Temporal lobe (tissue), 2 donors: ENCODE measurements around the gene ZNF682. TPM values are rescaled to one million over a fixed set of nuclear protein-coding genes. Genes with fewer than 3 reads are reported as not detected.

Experiments
- small RNA-seq: library from RNA; depleted of rRNA; stranded (forward); fragments of <200 nt; gene quantifications from one replicate; pipeline ENCODE3, GENCODE V24; 2014; ENCODE audit warnings: low replicate concordance
- total RNA-seq: library from RNA; depleted of rRNA; stranded (reverse); fragments of >200 nt; gene quantifications from one replicate; pipeline ENCODE4 v1.2.3, GENCODE V29; 2014

Gene ZNF682
- total RNA-seq, 1 donor from 2014 or later = 18.9 TPM

Small RNA genes within 50 kb of the gene (small RNA-seq; reads per million reads assigned to genes)
- gene AC006539.3 = not detected

Other genes with a start within 250 kb of the ZNF682 start
- gene ZNF506, start 217.8 kb downstream of the ZNF682 start, total RNA-seq = 45.7 TPM
- gene ZNF253, start 173.6 kb downstream of the ZNF682 start, total RNA-seq = 29.5 TPM
- 19.2 TPM for gene ZNF93, start 138.6 kb downstream of the ZNF682 start, total RNA-seq
- 3.0 TPM for gene ZNF90, start 38.5 kb upstream of the ZNF682 start, total RNA-seq
- 13.8 TPM for gene ZNF486, start 127.7 kb upstream of the ZNF682 start, total RNA-seq